Adrenal gland (tissue), 5 donors: ENCODE results near the gene ATXN7L2.

ENCODE experiments used
- POLR2A ChIP-seq, 2 donors: fragments of 450-650 bp; IDR thresholded peaks; one replicate each; pipeline ENCODE4 v1.6.1; 2017; ENCODE audit warnings: antibody characterized with exemption in 2 of 2, mild to moderate bottlenecking in 2 of 2, moderate library complexity in 1 of 2
- TF ChIP-seq, protein P1 (sequence below), 6 experiments: fragments of 450-650 bp in 4 of 6; fragments of 200-600 bp in 2 of 6; sonication (generic) in 1 of 6; IDR thresholded peaks; 1 replicate in 5 of 6; 2 replicates in 1 of 6; pipeline versions ENCODE4 v1.5.1 to v1.8.0; 2016 to 2021; ENCODE audit warnings: antibody characterized with exemption in 6 of 6, mild to moderate bottlenecking in 2 of 6, moderate library complexity in 1 of 6
- donor health status: DM: no; HTN: no; CAD: no.

DNA sequence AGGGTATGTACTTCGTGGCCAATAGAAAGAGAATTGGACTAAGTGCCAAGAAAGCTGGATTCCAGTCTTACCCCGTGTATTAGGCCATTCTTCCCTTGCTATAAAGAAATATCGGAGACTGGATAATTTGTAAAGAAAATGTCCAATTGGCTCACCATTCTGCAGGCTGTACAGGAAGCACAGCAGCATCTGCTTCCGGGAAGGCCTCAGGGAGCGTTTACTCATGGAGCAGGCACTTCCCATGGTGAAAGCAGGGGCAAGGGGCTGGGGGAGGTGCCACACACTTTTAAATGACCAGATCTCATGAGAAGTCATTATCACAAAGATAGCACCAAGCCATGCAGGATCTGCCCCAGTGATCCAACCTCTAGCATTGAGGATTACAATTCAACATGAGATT lies 33.6 kb downstream of the ATXN7L2 start:
- TF ChIP-seq, protein P1, sequence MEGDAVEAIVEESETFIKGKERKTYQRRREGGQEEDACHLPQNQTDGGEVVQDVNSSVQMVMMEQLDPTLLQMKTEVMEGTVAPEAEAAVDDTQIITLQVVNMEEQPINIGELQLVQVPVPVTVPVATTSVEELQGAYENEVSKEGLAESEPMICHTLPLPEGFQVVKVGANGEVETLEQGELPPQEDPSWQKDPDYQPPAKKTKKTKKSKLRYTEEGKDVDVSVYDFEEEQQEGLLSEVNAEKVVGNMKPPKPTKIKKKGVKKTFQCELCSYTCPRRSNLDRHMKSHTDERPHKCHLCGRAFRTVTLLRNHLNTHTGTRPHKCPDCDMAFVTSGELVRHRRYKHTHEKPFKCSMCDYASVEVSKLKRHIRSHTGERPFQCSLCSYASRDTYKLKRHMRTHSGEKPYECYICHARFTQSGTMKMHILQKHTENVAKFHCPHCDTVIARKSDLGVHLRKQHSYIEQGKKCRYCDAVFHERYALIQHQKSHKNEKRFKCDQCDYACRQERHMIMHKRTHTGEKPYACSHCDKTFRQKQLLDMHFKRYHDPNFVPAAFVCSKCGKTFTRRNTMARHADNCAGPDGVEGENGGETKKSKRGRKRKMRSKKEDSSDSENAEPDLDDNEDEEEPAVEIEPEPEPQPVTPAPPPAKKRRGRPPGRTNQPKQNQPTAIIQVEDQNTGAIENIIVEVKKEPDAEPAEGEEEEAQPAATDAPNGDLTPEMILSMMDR (IDR thresholded peaks at IDR 0.05) = no peak
- TF ChIP-seq POLR2A (IDR thresholded peaks at IDR 0.05) = no peak
